H9 (cell line): ENCODE data around the gene CDKAL1. TPM values are rescaled to one million over a fixed set of nuclear protein-coding genes. Genes with fewer than 3 reads are reported as not detected.

Experiments
- DNase-seq: peaks from one replicate; pipeline ENCODE4 v3.0.0-alpha.2; 2017
- H2AFZ ChIP-seq: one replicate; pipeline ENCODE4 v1.6.1; 2013; ENCODE audit warnings: mild to moderate bottlenecking, low read length, control low read depth, moderate library complexity
- H2AK5ac ChIP-seq: 2 replicates; pipeline ENCODE4 v1.6.1; 2013; ENCODE audit warnings: low read length, control low read depth, mixed read lengths; ENCODE audit not compliant: insufficient read length
- H2BK120ac ChIP-seq: one replicate; pipeline ENCODE4 v1.6.1; 2013; ENCODE audit warnings: low read depth, mild to moderate bottlenecking, low read length, control low read depth, inconsistent platforms; ENCODE audit not compliant: poor library complexity, severe bottlenecking
- H2BK12ac ChIP-seq: 2 replicates; pipeline ENCODE4 v1.6.1; 2013; ENCODE audit warnings: low read length, control low read depth, mixed read lengths, low read depth; ENCODE audit not compliant: insufficient read length
- H2BK15ac ChIP-seq: 2 replicates; pipeline ENCODE4 v1.6.1; 2013; ENCODE audit warnings: low read depth, low read length, control low read depth
- H2BK20ac ChIP-seq: one replicate; pipeline ENCODE4 v1.6.1; 2013; ENCODE audit warnings: low read depth, mild to moderate bottlenecking, low read length, control low read depth, inconsistent platforms; ENCODE audit not compliant: poor library complexity, severe bottlenecking
- H2BK5ac ChIP-seq: 2 replicates; pipeline ENCODE4 v1.6.1; 2013; ENCODE audit warnings: low read length, control low read depth, mixed read lengths; ENCODE audit not compliant: insufficient read length
- H3K14ac ChIP-seq: 2 replicates; pipeline ENCODE4 v1.6.1; 2013; ENCODE audit warnings: low read length, control low read depth; ENCODE audit not compliant: insufficient read depth
- H3K18ac ChIP-seq: 2 replicates; pipeline ENCODE4 v1.6.1; 2013; ENCODE audit warnings: low read depth, mild to moderate bottlenecking, mixed read lengths, low read length, control low read depth; ENCODE audit not compliant: insufficient read length
- H3K23ac ChIP-seq: 2 replicates; pipeline ENCODE4 v1.6.1; 2013; ENCODE audit warnings: low read length, control low read depth, mixed read lengths, low read depth; ENCODE audit not compliant: insufficient read length
- H3K23me2 ChIP-seq: 2 replicates; pipeline ENCODE4 v1.6.1; 2013; ENCODE audit warnings: low read depth, mild to moderate bottlenecking, mixed read lengths, low read length, control low read depth; ENCODE audit not compliant: insufficient read length, poor library complexity, severe bottlenecking
- H3K27ac ChIP-seq: 2 replicates; pipeline ENCODE4 v1.5.1; 2013; ENCODE audit warnings: low read length, control low read depth, mixed read lengths, low read depth; ENCODE audit not compliant: insufficient read length
- H3K27me3 ChIP-seq: 2 replicates; pipeline ENCODE4 v1.6.1; 2013; ENCODE audit warnings: low read length, control low read depth, inconsistent platforms; ENCODE audit not compliant: insufficient read depth
- H3K4ac ChIP-seq: 2 replicates; pipeline ENCODE4 v1.6.1; 2013; ENCODE audit warnings: low read depth, mild to moderate bottlenecking, control low read depth, inconsistent platforms, low read length, moderate library complexity
- H3K4me1 ChIP-seq: 2 replicates; pipeline ENCODE4 v1.6.1; 2013; ENCODE audit warnings: low read length, control low read depth, inconsistent platforms; ENCODE audit not compliant: insufficient read depth
- H3K4me2 ChIP-seq: 2 replicates; pipeline ENCODE4 v1.6.1; 2013; ENCODE audit warnings: low read length, control low read depth, mixed read lengths; ENCODE audit not compliant: insufficient read length, insufficient read depth
- H3K56ac ChIP-seq: 2 replicates; pipeline ENCODE4 v1.6.1; 2013; ENCODE audit warnings: low read depth, mild to moderate bottlenecking, mixed read lengths, low read length, control low read depth; ENCODE audit not compliant: insufficient read length
- H3K79me1 ChIP-seq: 2 replicates; pipeline ENCODE4 v1.6.1; 2013; ENCODE audit warnings: low read depth, mild to moderate bottlenecking, moderate library complexity, low read length, control low read depth, inconsistent platforms; ENCODE audit not compliant: insufficient read depth, poor library complexity, severe bottlenecking
- H3K79me2 ChIP-seq: 2 replicates; pipeline ENCODE4 v1.6.1; 2013; ENCODE audit warnings: low read length, control low read depth, inconsistent platforms; ENCODE audit not compliant: insufficient read depth
- H3K9ac ChIP-seq: 2 replicates; pipeline ENCODE4 v1.6.1; 2013; ENCODE audit warnings: low read length, control low read depth, mixed read lengths; ENCODE audit not compliant: insufficient read length; ENCODE audit errors: extremely low read depth
- H3K9me3 ChIP-seq: one replicate; pipeline ENCODE4 v1.6.1; 2013; ENCODE audit warnings: low read depth, low read length, inconsistent platforms; ENCODE audit not compliant: control insufficient read depth
- H3T11ph ChIP-seq: one replicate; pipeline ENCODE4 v1.6.1; 2013; ENCODE audit warnings: mild to moderate bottlenecking, low read length, control low read depth, inconsistent platforms
- H4K20me1 ChIP-seq: one replicate; pipeline ENCODE4 v1.6.1; 2013; ENCODE audit not compliant: control insufficient read depth, insufficient read length, insufficient read depth
- H4K5ac ChIP-seq: 2 replicates; pipeline ENCODE4 v1.6.1; 2013; ENCODE audit warnings: low read depth, mild to moderate bottlenecking, mixed read lengths, low read length, control low read depth; ENCODE audit not compliant: insufficient read length
- H4K8ac ChIP-seq: replicated peaks from 2 replicates; pipeline ENCODE4 v1.6.1; 2013; ENCODE audit warnings: low read length, control low read depth, mixed read lengths, low read depth; ENCODE audit not compliant: insufficient read length
- H4K91ac ChIP-seq: 2 replicates; pipeline ENCODE4 v1.6.1; 2013; ENCODE audit warnings: low read depth, mild to moderate bottlenecking, moderate library complexity, mixed read lengths, low read length, control low read depth; ENCODE audit not compliant: insufficient read length
- H3K27ac Mint-ChIP-seq, 3 experiments: 2 replicates in 2 of 3; 3 replicates in 1 of 3; pipeline ENCODE4 v1.8.0; 2020 to 2021; ENCODE audit warnings: mixed read lengths in 3 of 3, mild to moderate bottlenecking in 1 of 3, moderate library complexity in 1 of 3
- H3K27me3 Mint-ChIP-seq: 2 replicates; pipeline ENCODE4 v1.8.0; 2021; ENCODE audit warnings: low read depth, mild to moderate bottlenecking, moderate library complexity, mixed read lengths
- H3K36me3 Mint-ChIP-seq, 3 experiments: 2 replicates in 2 of 3; 3 replicates in 1 of 3; pipeline ENCODE4 v1.8.0; 2020 to 2021; ENCODE audit warnings: low read depth in 3 of 3, mixed read lengths in 3 of 3; ENCODE audit not compliant: insufficient read depth in 1 of 3
- H3K4me1 Mint-ChIP-seq, 2 experiments: 2 replicates each; pipeline ENCODE4 v1.8.0; 2020; ENCODE audit warnings: mixed read lengths in 2 of 2
- H3K4me3 Mint-ChIP-seq, 2 experiments: 2 replicates in 1 of 2; 3 replicates in 1 of 2; pipeline ENCODE4 v1.8.0; 2020 to 2021; ENCODE audit warnings: mild to moderate bottlenecking in 2 of 2, mixed read lengths in 2 of 2, moderate library complexity in 1 of 2
- H3K9me3 Mint-ChIP-seq, 2 experiments: 2 replicates in 1 of 2; 3 replicates in 1 of 2; pipeline ENCODE4 v1.8.0; 2020; ENCODE audit warnings: mild to moderate bottlenecking in 2 of 2, mixed read lengths in 2 of 2, moderate library complexity in 1 of 2
- CTCF ChIP-seq: fragments of 200-600 bp; sonication (generic); conservative IDR thresholded peaks from 3 replicates; pipeline ENCODE4 v1.8.0; 2021; ENCODE audit warnings: antibody characterized with exemption, mild to moderate bottlenecking
- WGBS: extraction: QIAGEN DNeasy Blood & Tissue Kit; methylation state at CpG from one replicate; pipeline ENCODE4 v1.1.7; 2013; ENCODE audit warnings: missing lambda C conversion rate, low lambda C conversion rate, mixed read lengths; ENCODE audit not compliant: insufficient read length; ENCODE audit errors: extremely low coverage; 5-methylcytosine and 5-hydroxymethylcytosine counted together
- total RNA-seq: library from RNA; stranded (reverse); gene quantifications from 2 replicates; pipeline ENCODE4 v1.2.1, GENCODE V29; 2021

CDKAL1 gene
- total RNA-seq, 1 experiment from 2014 or later, result 23.0 TPM

- Histone ChIP-seq H4K20me1 (no peaks in the 10 kb centered on the region), H2AFZ (no peak overlapping the region), H3K23me2 (no peaks in the 10 kb centered on the region), H2BK12ac (no peak overlapping the region), H2BK5ac (no peak overlapping the region), H3K23ac (no peak overlapping the region), H3K4ac (no peak overlapping the region), H3K27ac (no peak overlapping the region), H2BK15ac (no peak overlapping the region), H3T11ph (no peak overlapping the region), H4K5ac (no peak overlapping the region), H3K14ac (no peak overlapping the region), H2BK120ac (no peak overlapping the region), H3K79me1 (no peaks in the 10 kb centered on the region), H3K56ac (no peak overlapping the region), H3K9me3 (no peaks in the 10 kb centered on the region), H3K18ac (no peak overlapping the region), H4K8ac (no peak overlapping the region), H4K91ac (no peak overlapping the region), H3K4me2 (no peak overlapping the region), H2BK20ac (no peak overlapping the region), H3K79me2 (no peaks in the 10 kb centered on the region), H2AK5ac (no peak overlapping the region), H3K4me1 (peaks cover 2% of the 10 kb centered on the region; the same call in 1 of the 2 replicates), H3K27me3 (no peaks in the 10 kb centered on the region), H3K9ac (no peak overlapping the region)
- H3K27me3 Mint-ChIP-seq, result no peaks in the 10 kb centered on the region
- no peak for TF ChIP-seq CTCF
- peaks cover 1 to 8% (median 3%) of the 10 kb centered on the region in 3 experiments; a peak in 3 of 7 replicates for H3K36me3 Mint-ChIP-seq
- peaks cover 18 to 20% of the 10 kb centered on the region in 2 experiments for H3K4me1 Mint-ChIP-seq
- no peaks in the 10 kb centered on the region; a peak in 1 of 5 replicates for H3K9me3 Mint-ChIP-seq
- no CpG with 5 or more reads among the region's 2 CpGs for WGBS
- peak overlapping the region in 1 of 3 experiments; percentile 69; a peak in 3 of 7 replicates for H3K27ac Mint-ChIP-seq
- DNase-seq, result no peak
- no peak overlapping the region for H3K4me3 Mint-ChIP-seq
Measured at GRCh38 chr6:20565342-20565741, 31.1 kb downstream of the CDKAL1 start.
